HCT116 (cell line): Measurements from ENCODE around the gene NKIRAS2.

Source experiments
- ATF3 ChIP-seq: IDR thresholded peaks from 2 replicates; pipeline ENCODE4 v1.6.1; 2012
- CTCF ChIP-seq, 3 experiments: fragments of 200-600 bp in 1 of 3; sonication (generic) in 1 of 3; IDR thresholded peaks in 2 of 3; conservative IDR thresholded peaks in 1 of 3; 2 replicates each; pipeline ENCODE4 v1.5.1; 2012 to 2017; ENCODE audit warnings: low read depth in 2 of 3, low read length in 2 of 3, antibody characterized with exemption in 1 of 3, borderline replicate concordance in 1 of 3, control low read depth in 1 of 3, mild to moderate bottlenecking in 1 of 3, mixed read lengths in 1 of 3, mixed run types in 1 of 3, moderate library complexity in 1 of 3; ENCODE audit not compliant: insufficient read depth in 1 of 3
- ELF1 ChIP-seq: IDR thresholded peaks from 2 replicates; pipeline ENCODE4 v1.6.1; 2012; ENCODE audit warnings: low read depth, borderline replicate concordance
- EZH2 ChIP-seq: fragments of 200-600 bp; sonication (generic); IDR thresholded peaks from 2 replicates; pipeline ENCODE4 v1.6.1; 2017; ENCODE audit warnings: antibody characterized with exemption, mixed run types
- FOSL1 ChIP-seq: IDR thresholded peaks from 2 replicates; pipeline ENCODE4 v1.6.1; 2012; ENCODE audit warnings: low read depth
- POLR2A ChIP-seq: IDR thresholded peaks from 2 replicates; pipeline ENCODE4 v1.7.0; 2011; ENCODE audit warnings: borderline replicate concordance; ENCODE audit not compliant: insufficient read depth, insufficient read length; ENCODE audit errors: extremely low read depth
- SIN3A ChIP-seq: IDR thresholded peaks from 2 replicates; pipeline ENCODE4 v1.6.1; 2012; ENCODE audit warnings: low read depth
- YY1 ChIP-seq: IDR thresholded peaks from 2 replicates; pipeline ENCODE4 v1.6.1; 2011; ENCODE audit warnings: low read length, low read depth, moderate library complexity, mild to moderate bottlenecking; ENCODE audit not compliant: insufficient replicate concordance; ENCODE audit errors: extremely low read depth
- ZFX ChIP-seq: fragments of 450-650 bp; IDR thresholded peaks from 2 replicates; pipeline ENCODE4 v1.6.1; 2017

GRCh38 chr17:42041619-42042018 is 21.7 kb downstream of the NKIRAS2 start:
- no peak for TF ChIP-seq POLR2A
- TF ChIP-seq CTCF (IDR thresholded peaks at IDR 0.05 in 2 of 3, conservative IDR thresholded peaks at IDR 0.05 in 1 of 3; ENCODE audit: borderline replicate concordance in 1 of 3, insufficient read depth in 1 of 3, low read depth in 2 of 3, low read length in 2 of 3), result no peak
- no peak for TF ChIP-seq EZH2
- TF ChIP-seq SIN3A, result no peak
- TF ChIP-seq ZFX, result no peak
- no peak for TF ChIP-seq ATF3
- no peak for TF ChIP-seq ELF1
- TF ChIP-seq YY1, result no peak
- TF ChIP-seq FOSL1, result no peak
